GM18505 (cell line): ENCODE data around the gene CAMKK2.
"Not testable (repeated sequence)": the region's sequence is repeated elsewhere in the genome, so short reads cannot be mapped to it uniquely, and the experiment has no call there.

Source experiments
- ATAC-seq: cut with Tn5 transposase; IDR thresholded peaks from one replicate; pipeline ENCODE4 v1.9.1; 2021; ENCODE audit not compliant: unreplicated experiment
- POLR2A ChIP-seq: IDR thresholded peaks from 4 replicates; pipeline ENCODE4 v1.6.1; 2011; ENCODE audit warnings: borderline replicate concordance; ENCODE audit not compliant: insufficient read depth, insufficient read length; ENCODE audit errors: extremely low read depth

The CAMKK2 gene

DNA sequence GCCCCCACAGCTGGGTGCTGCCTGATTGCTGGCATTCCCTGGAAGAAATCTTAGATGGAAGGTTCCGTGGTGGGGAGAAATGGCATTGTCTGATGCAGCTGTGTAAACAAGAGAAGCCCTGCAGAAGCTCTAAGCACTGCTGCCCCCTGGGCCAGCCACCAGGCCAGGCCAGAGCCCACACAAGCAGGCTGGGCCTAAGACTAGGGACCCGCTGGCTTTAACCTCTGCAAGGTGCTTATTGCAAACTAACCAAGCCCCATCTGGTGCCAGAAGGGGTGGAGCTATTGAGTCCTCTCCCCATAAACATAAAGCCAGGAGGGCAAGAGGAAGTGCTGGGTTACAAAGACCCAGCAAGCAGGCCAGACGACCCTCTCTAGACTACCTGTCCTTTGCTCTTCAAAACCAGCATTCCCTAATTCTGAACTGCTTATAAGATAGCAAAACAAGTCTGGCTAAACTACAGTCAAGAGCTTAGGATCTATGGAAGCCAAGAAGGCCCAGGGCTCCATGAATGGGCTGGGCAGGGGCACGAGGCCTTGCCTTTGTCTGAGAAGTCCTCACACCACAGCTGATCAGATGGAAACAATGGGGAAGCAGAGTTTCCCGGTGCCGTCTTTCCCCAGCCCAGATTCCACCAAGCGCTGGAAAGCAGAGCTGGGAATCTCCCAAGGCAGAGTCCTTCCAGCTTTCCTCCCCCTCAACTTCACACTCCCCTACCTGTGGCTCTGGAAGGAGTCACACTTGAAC lies 57.7 kb downstream of the CAMKK2 start:
- no peak for TF ChIP-seq POLR2A
- no peak for ATAC-seq

DNA sequence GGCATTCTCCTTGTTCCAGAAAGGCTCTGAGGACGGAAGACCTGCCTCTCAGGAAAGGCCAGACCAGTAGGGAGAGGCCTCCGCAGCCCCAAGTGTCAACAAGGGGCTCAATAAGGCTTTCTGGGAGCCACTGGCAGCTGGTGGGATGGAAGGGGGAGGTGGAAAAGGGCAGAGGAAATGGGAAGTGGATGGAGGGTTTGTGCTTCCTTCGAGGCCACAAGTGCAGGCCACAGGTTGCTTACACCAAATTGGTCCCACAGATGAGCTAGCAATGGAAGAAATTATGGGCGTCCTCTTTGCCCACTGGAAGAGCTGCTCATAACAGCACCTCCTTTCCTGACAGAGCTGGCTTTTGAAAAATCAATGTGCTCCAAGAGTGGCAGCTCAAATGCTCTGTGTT lies 58.4 kb downstream of the CAMKK2 start:
- no peak for TF ChIP-seq POLR2A
- no peak for ATAC-seq

DNA sequence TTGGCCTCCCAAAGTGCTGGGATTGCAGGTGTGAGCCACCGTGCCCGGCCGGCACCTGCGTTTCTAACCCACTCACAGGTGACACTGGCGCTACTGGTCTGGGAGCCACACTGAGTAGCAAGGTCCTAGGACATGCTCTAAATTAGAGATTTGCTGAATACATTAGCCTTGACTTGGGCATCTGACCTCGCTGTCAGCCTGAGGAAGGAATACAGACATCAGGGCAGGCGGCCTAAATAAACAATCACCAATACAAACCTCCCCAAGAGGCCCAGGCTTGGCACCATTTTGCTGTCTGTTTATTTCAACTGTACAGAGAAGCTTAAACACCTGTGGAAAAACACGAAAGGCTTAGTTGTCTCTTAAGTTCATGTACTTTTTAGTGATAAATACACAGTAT lies 59.1 kb downstream of the CAMKK2 start:
- ATAC-seq = no peak
- TF ChIP-seq POLR2A = no peak

- no peak for TF ChIP-seq POLR2A
- ATAC-seq = no peak
Measured at GRCh38 chr12:121236776-121237175, 59.7 kb downstream of the CAMKK2 start.

GRCh38 chr12:121233628-121234020 lies 62.9 kb downstream of the CAMKK2 start:
- no peak for ATAC-seq
- peak; percentile 10 for TF ChIP-seq POLR2A

DNA sequence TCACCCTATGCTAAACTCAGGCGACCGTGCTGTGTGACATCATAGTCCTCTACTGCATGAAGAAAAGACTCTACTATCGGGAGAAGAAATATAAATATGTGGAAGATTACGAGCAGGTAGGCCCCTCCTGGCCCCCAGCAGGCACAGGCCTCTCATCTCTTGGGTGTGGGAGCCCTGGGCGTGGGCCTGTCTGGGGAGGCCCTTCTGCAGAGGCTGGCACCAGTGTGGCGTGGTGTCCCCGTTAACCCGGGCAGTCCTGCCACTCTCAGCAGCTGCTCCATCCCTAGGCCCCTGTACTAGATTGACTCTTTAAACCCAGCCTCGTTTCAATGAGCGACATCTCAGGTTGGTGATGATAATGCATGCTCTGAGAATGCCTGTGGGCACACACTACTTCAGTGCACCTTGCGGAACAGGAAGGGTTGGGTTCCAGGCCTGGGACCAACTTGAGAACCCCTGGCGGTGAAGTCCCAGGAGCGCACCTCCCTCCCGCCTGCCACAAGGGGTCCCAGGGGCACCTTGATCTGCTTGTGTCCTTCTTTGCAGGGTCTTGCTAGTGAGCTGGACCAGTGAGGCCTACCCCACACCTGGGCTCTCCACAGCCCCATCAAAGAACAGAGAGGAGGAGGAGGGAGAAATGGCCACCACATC lies 63.4 kb downstream of the CAMKK2 start:
- no peak for TF ChIP-seq POLR2A
- no peak for ATAC-seq

- no peak for TF ChIP-seq POLR2A
- ATAC-seq = no peak
Measured at GRCh38 chr12:121232163-121232562, 64.3 kb downstream of the CAMKK2 start.

GRCh38 chr12:121230538-121230907 lies 66.0 kb downstream of the CAMKK2 start:
- no peak for TF ChIP-seq POLR2A
- no peak for ATAC-seq

GRCh38 chr12:121229826-121230537 lies 66.5 kb downstream of the CAMKK2 start:
- ATAC-seq = not testable (repeated sequence)

DNA sequence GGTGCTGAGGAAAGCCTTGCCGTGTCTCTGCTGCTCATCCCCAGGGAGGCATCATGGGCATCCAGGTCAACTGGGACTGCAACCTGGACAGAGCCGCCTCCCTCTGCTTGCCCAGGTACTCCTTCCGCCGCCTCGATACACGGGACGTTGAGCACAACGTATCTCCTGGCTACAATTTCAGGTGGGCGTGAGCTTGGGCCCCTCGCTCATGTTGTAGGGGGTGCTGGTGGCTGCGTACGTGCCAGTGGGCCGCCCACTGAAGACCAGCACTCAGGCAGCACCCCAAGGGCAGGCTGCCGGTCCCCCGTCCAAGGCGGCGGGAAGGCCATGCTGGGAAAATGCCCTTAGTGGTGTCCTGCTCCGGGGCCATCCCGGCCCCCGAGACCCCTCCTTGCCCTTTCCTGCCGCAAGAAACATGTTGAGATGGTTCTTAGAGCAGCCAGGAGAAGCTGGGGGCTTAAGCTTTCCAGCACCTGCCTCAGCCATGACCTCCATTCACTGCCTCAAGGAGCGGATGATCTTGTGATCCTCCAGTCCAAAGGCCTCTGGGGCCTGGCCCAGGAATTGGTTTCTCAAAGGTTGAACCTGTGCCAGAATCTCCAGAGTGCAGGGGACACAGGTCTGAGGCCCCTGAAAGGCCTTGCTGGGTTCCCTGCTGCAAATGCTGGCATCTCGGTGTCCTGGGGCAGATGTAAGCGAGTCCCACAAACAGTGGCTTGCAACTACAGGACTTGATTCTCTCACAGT lies 67.4 kb downstream of the CAMKK2 start:
- no peak for ATAC-seq
- no peak for TF ChIP-seq POLR2A

GRCh38 chr12:121227294-121227693 lies 69.2 kb downstream of the CAMKK2 start:
- no peak for ATAC-seq

DNA sequence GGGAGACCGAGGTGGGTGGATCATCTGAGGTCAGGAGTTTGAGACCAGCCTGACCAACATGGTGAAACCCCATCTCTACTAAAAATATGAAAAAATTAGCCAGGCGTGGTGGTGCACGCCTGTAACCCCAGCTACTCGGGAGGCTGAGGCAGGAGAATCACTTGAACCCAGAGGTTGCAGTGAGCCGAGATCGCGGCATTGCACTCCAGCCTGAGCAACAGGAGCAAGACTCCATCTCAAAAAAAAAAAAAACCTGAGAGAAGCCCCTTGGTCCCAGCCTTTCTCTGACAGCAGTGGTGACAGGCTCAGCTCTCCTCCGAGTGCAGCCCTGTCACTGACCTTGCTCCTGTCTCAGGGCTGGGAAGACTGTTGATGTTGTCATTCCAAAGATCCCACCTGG lies 69.6 kb downstream of the CAMKK2 start:
- ATAC-seq = not testable (repeated sequence)

More at GRCh38 chr12:121227294-121227693, 69.2 kb downstream of the CAMKK2 start:
- TF ChIP-seq POLR2A = peak; percentile 53

DNA sequence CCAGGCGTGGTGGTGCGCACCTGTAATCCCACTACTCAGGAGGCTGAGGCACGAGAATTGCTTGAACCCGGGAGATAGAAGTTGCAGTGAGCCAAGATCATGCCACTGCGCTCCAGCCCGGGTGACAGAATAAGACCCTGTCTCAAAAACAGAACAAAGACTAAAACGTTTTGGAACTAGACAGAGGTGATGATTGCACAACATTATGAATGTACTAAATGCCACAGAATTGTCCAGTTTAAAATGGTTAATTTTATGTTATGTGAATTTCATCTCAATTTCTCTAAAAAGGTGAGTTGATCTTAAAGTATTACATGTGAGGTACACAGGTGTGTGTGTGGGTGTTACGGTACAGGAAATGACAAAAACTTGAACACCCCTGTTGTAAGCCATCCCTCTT lies 70.1 kb downstream of the CAMKK2 start:
- no peak for TF ChIP-seq POLR2A
- no peak for ATAC-seq

DNA sequence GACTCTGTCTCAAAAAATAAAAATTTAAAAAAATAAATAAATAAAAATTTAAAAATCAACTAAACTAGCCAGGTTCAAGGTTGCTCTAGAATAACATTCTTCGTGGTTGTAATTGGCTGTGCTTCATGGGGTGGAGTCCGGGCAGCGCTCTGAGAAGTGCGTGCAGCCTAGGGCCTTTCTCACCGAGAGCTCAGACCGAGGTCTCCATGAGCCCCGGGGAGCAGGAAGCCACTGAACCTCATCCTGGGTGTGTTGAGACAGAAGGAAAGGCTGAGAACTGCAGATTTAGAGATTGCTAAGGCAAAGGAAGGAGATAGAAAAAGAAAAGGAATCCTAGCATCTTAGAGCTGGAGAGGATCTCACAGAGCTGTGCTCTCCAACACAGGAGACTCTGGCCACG lies 71.9 kb downstream of the CAMKK2 start:
- ATAC-seq = no peak
- TF ChIP-seq POLR2A = no peak
